Measurements from ENCODE around the gene TAB2. TPM values are rescaled to one million over a fixed set of nuclear protein-coding genes. Genes with fewer than 3 reads are reported as not detected.

TAB2 gene
- total and polyA plus RNA-seq, 7 donors = 35.9 to 86.0 (median 56.5) TPM

- Histone ChIP-seq H3K4me3 (no peak overlapping the region), H3K36me3 (ENCODE audit: insufficient read depth in 1 of 2, low read depth in 1 of 2) (no peaks in the 10 kb centered on the region), H3K27ac (no peak overlapping the region), H3K9me3 (no peaks in the 10 kb centered on the region), H3K27me3 (ENCODE audit: insufficient read depth in 3 of 3, low read length in 2 of 3) (no peaks in the 10 kb centered on the region), H3K4me1 (peaks cover 22% of the 10 kb centered on the region)
- no peak for TF ChIP-seq CTCF (IDR thresholded peaks at IDR 0.05)
- intact Hi-C loops (cut with DNase I) = no loop called here
- WGBS, 3 donors = 89 to 93% (median 92%) methylated on average over 43 to 49 of the region's 49 CpGs
- DNase-seq = peak in 1 of 2 donors; percentile 50
- no peak for ATAC-seq
Measured at GRCh38 chr6:149456311-149457021, 139.0 kb downstream of the TAB2 start.

- 66 to 78% (median 74%) methylated on average over 7 of the region's 7 CpGs for WGBS, 3 donors
- no peak for ATAC-seq
- no peak overlapping the region for H3K4me3 ChIP-seq
- H3K27ac ChIP-seq = no peak overlapping the region
- intact Hi-C loops (cut with DNase I) = no loop called here
- peaks cover 22% of the 10 kb centered on the region for H3K4me1 ChIP-seq
- no peak for TF ChIP-seq CTCF (IDR thresholded peaks at IDR 0.05)
- H3K36me3 ChIP-seq (ENCODE audit: insufficient read depth in 1 of 2, low read depth in 1 of 2) = no peaks in the 10 kb centered on the region
- no peaks in the 10 kb centered on the region for H3K9me3 ChIP-seq
- no peaks in the 10 kb centered on the region for H3K27me3 ChIP-seq (ENCODE audit: insufficient read depth in 3 of 3, low read length in 2 of 3)
- peak in 1 of 2 donors; percentile 32 for DNase-seq
Measured at GRCh38 chr6:149457316-149457884, 139.9 kb downstream of the TAB2 start.

GRCh38 chr6:149458196-149458595 lies 140.7 kb downstream of the TAB2 start:
- ATAC-seq (no peak), DNase-seq (peak in 1 of 2 donors; percentile 4)
- H3K4me3 ChIP-seq = no peak overlapping the region
- intact Hi-C loops (cut with DNase I) = no loop called here
- no peaks in the 10 kb centered on the region for H3K9me3 ChIP-seq
- H3K4me1 ChIP-seq = peaks cover 21% of the 10 kb centered on the region
- no peaks in the 10 kb centered on the region for H3K27me3 ChIP-seq (ENCODE audit: insufficient read depth in 3 of 3, low read length in 2 of 3)
- 94 to 97% (median 96%) methylated on average over 7 of the region's 7 CpGs for WGBS, 3 donors
- no peaks in the 10 kb centered on the region for H3K36me3 ChIP-seq (ENCODE audit: insufficient read depth in 1 of 2, low read depth in 1 of 2)
- TF ChIP-seq CTCF (IDR thresholded peaks at IDR 0.05) = no peak
- H3K27ac ChIP-seq = no peak overlapping the region

- intact Hi-C loops (cut with DNase I) = no loop called here
Measured at GRCh38 chr6:149458806-149459205, 141.3 kb downstream of the TAB2 start.

More at GRCh38 chr6:149458806-149459205, 141.3 kb downstream of the TAB2 start:
- Histone ChIP-seq H3K9me3 (no peaks in the 10 kb centered on the region), H3K4me1 (peaks cover 15% of the 10 kb centered on the region), H3K27me3 (ENCODE audit: insufficient read depth in 3 of 3, low read length in 2 of 3) (no peaks in the 10 kb centered on the region), H3K4me3 (no peak overlapping the region), H3K36me3 (ENCODE audit: insufficient read depth in 1 of 2, low read depth in 1 of 2) (no peaks in the 10 kb centered on the region), H3K27ac (no peak overlapping the region)
- 95 to 97% (median 96%) methylated on average over 1 of the region's 1 CpG for WGBS, 3 donors
- no peak for ATAC-seq
- no peak for TF ChIP-seq CTCF (IDR thresholded peaks at IDR 0.05)
- no peak for DNase-seq
